Stimulated activated CD8-positive, alpha-beta memory T cell treated with anti-CD3 and anti-CD28 coated beads, Interleukin-7, amount 100 ng/mL, for 24 hours (primary cell): ENCODE data around the gene SERPINI1.

Source experiments
- DNase-seq: peaks from one replicate; pipeline ENCODE4 v3.0.0-alpha.2; 2020; ENCODE audit warnings: low read depth

The SERPINI1 gene

GRCh38 chr3:167851171-167851570 is 115.7 kb downstream of the SERPINI1 start:
- no peak for DNase-seq

GRCh38 chr3:167851749-167852148 is 116.2 kb downstream of the SERPINI1 start:
- no peak for DNase-seq

GRCh38 chr3:167852216-167852615 is 116.7 kb downstream of the SERPINI1 start:
- no peak for DNase-seq

DNA sequence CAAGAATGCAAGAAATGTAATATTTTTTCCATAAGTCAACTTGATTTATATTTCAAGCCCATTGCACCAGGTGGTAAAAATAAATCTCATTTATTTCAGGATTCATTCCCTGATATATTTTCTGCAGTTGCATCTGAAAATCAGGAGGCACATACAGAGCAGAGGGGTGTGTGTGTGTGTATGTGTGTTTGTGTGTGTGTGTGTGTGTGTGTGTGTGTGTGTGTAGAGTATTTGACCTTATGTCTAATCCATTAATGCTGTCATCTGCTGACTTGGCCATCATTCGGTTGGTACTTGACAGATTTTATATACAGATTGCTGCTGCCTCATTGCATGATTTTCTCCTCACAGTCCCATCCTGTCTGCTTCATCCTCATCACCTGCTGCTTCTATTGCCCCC is 118.5 kb downstream of the SERPINI1 start:
- no peak for DNase-seq

DNA sequence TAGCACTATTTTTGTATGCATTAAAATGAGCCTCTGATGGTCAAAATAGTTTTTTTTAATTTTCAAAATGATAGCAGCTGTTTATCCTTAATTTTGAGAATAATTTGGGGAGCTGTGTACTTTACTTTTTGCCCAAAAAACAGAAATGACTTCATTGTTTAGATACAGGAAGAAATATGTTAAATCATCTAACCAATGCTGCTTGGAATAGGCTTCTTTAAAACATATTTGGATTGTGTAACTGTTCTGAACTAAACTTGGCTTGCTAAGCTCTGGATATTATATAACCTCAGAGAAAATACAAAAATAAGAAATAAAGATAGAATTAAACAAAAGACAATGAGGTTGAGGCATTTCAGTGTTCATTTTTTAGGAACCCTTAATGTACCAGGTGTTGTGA is 119.3 kb downstream of the SERPINI1 start:
- DNase-seq: no peak

DNA sequence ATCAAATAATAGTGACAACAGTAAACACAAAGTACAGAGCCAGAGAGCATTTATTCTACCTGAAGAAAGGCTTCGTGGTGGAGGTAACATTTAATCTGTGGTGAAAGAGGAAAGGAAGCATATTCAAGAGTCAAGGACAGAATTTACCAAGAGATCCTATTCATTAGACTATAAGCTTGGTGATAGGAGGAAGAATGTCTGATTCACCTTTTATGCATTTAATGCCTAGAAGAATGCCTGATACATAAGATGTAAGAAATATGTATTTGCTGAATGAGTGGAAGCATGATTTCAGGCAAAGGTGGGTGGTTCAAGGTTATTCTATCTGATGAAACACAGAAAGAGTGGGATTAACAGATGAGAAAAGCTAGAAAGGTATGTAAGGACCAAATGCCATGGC is 119.8 kb downstream of the SERPINI1 start:
- no peak for DNase-seq

- no peak for DNase-seq
These were observed 123.3 kb downstream of the SERPINI1 start for GRCh38 chr3:167858865-167859264.

DNA sequence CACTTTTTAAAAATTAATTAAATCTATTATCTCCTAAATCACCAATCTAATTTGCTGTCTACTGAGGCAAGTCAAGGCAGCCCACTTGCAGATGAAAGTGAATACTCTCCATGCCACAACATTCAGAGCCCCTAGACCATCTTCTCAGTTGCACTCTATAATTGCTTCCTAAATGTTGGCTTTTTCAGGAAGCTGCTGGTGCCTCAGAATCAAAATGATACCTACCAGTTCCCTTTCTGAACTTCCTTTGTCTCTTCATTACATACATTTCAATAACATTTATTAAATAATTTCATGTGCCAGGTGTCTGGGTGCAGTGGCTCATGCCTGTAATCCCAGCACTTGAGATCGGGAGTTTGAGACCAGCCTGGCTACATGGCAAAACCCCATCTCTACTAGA is 124.1 kb downstream of the SERPINI1 start:
- DNase-seq: no peak

- DNase-seq: no peak
These were observed 126.1 kb downstream of the SERPINI1 start for GRCh38 chr3:167861649-167862048.

DNA sequence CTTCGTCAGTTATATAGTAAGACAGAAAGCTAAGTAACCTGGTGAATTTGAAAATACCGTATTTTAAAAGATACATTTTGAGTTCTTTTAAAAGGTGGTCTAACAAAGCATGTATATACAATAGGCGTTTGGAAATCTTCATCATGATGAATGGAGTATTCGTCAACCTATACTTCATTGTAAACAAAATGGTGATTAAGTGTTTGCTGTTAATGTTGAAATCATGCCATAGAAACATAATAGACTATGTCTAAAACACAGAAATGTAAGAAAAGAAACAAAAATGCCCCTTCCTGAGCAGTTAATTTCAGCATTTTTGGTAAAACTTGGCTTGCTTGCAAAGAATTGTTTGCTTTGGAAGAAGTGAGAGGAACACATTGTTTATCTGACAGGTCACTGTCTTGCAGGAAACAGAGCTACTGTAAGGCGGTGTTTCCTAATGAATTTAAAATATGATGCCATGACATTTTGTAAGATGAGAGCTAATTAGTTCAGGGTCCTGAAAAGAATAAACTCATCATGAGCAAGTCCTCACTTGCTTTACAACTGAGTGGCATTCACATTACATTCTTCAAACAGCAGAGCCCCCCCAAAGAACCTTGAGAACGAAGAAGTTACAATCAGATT is 126.7 kb downstream of the SERPINI1 start:
- no peak for DNase-seq

DNA sequence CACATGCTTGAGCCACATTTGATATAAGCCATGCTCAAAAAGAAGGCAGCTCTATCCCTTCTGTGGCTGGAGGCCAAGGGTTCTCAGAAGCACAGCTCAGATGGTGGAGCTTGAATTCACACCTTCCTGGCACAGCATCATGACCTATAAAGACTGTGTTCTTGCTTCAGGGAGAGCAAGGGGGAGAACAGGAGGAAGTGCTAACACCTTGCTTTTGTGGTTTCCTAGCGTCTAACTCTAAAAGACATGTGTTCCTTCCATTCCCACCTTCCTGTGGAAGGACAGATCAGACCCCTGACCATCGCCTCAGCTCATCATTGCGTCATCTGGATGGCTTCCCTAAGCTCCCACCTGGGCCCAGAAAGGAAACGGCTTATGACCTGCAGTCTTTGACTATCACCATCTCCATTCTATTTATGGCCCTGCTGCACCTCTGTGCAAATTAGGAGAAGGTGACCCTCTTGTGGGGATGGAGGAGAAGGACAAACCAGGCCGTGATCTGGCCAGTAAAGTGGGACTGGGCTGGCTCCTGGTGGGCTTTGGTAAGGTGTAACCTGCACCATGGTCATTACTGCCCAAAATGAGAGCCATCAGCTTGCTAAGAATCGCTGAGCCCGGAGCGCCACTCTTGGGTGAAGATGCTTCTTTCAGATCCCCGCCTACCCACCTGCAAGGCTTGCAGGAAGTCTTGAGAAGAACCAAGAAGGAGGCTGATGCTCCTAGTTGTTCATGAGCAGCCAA is 128.5 kb downstream of the SERPINI1 start:
- DNase-seq: no peak

- DNase-seq: no peak
These were observed 129.0 kb downstream of the SERPINI1 start for GRCh38 chr3:167864552-167864874.

GRCh38 chr3:167866331-167866730 is 130.8 kb downstream of the SERPINI1 start:
- DNase-seq: no peak

DNA sequence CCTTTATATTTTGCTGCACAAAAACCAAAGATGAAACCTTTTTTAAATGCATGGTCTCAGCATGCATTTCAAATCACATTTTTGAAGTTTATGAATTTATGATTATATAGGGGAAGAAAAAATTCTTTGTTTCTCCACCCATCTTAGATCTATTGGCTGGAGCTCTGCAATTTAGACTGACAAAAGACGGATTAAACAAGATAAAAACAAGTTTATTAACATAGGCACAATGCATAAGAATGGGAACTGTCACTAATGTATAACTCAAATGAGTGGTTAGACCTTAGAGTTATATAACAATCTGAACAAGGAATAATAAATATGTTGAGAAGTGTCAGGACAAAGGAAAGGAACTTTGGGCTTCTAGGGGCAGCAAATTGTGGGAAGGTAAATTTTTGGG is 132.5 kb downstream of the SERPINI1 start:
- no peak for DNase-seq

DNA sequence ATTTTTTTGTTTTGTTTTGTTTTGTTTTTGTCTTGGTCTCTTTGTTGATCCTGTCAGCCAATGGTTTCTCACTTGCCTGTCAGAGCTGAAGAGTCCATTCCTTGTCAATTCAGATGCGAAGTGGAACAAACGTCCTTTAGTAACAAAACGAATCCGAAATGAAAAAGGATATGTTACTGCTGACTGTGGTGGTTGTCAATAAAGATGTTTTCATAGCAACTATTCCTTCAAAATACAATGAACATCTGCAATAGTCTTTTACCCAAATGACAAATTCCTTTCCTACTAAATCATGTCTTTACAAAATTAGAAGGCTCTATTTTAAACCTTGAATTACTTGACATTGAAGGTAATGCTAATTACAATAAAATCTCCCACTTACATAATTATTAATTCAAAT is 134.7 kb downstream of the SERPINI1 start:
- no peak for DNase-seq

DNA sequence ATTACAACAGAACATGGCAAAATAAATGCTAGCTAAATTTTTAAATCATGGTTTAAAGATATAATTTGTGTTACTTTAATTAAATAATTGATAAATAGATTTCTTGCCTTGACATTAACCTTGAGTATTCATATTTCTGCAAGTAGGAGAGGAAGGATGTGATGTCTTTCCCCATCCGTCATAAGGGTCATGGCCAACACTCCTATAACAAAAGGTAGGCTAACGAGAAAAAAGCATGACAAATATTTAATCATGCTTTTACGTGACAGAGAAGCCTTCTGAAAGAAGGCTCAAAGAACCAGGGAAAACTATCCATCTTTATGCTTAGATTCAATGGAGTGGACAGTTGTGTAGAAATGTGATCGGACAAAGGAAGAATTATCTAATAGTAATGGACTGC is 135.2 kb downstream of the SERPINI1 start:
- DNase-seq: no peak

DNA sequence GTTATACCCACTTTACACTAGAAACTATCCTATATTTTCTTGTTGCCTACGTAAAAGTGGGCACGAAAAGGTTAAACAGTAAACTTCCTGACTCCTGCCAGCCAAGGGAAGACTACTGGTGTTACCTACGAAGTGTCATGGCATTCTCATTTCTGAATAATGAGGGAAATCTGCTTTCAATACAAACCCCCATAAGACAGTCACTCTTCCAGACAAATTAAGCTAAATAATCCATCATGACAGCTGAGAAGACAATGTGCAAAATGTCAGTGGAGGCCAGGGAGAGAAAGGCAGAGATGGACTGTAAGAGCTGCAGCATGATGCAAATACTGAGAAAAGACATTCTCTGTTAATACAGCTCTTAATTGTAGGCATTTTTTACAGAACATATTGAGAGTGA is 136.5 kb downstream of the SERPINI1 start:
- no peak for DNase-seq

DNA sequence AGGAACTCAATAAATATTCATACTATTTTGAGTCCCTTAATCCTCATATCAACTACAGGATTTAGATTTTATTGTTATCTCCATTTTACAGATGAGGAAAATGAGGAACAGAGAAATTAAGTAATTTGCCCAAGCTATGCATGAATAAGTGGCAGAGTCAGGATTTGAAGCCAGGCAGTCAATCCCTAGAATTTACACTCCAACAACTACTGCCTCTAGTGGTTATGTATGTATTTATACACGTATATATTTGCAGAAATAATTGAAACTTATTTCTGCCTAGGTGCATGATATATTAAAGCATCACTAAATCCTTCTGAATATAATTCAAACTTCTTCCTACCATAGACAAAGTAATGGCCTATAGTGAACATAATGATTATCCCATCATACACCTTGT is 137.4 kb downstream of the SERPINI1 start:
- no peak for DNase-seq

GRCh38 chr3:167874671-167875372 is 139.3 kb downstream of the SERPINI1 start:
- no peak for DNase-seq
